B cell (primary cell): ENCODE measurements around the gene DNAH6. TPM values are rescaled to one million over a fixed set of nuclear protein-coding genes. Genes with fewer than 3 reads are reported as not detected.

ENCODE experiments used
- ATAC-seq: fragments of 200-7000 bp; cut with Tn5 transposase; one replicate; pipeline ENCODE4 v1.10.0; 2021; ENCODE audit warnings: low read depth, mild to moderate bottlenecking, moderate number of reproducible peaks, moderate library complexity
- CTCF ChIA-PET: fragments of 350-600 bp; sonication (Branson Sonifier 250); formaldehyde crosslinking; loops from one replicate; lab custom pipeline; 2021; ENCODE audit warnings: antibody characterized with exemption, inconsistent platforms; lab: Charles Lee
- POLR2A ChIA-PET: fragments of 350-600 bp; sonication (Branson Sonifier 250); formaldehyde crosslinking; loops from one replicate; lab custom pipeline; 2021; ENCODE audit warnings: antibody characterized with exemption; lab: Charles Lee
- DNase-seq: peaks from one replicate; pipeline ENCODE4 v3.0.0; 2013
- H2AFZ ChIP-seq: 2 replicates; pipeline ENCODE4 v1.6.1; 2012; ENCODE audit warnings: mild to moderate bottlenecking, low read depth, low read length; ENCODE audit not compliant: insufficient read depth, poor library complexity, severe bottlenecking
- H3K27ac ChIP-seq, 2 donors: 1 replicate in 1 of 2; 2 replicates in 1 of 2; pipeline ENCODE4 v1.5.1; 2012 to 2013; ENCODE audit warnings: low read length in 2 of 2, mild to moderate bottlenecking in 2 of 2, moderate library complexity in 1 of 2
- H3K27me3 ChIP-seq, 4 experiments: fragments of 200-600 bp in 1 of 4; sonication (generic) in 1 of 4; replicated peaks in 1 of 4; 1 replicate in 2 of 4; 2 replicates in 2 of 4; pipeline versions ENCODE4 v1.6.1 to v1.7.0; 2013 to 2016; ENCODE audit warnings: low read length in 3 of 4, mild to moderate bottlenecking in 2 of 4, mixed read lengths in 1 of 4, moderate library complexity in 1 of 4; ENCODE audit not compliant: insufficient read depth in 4 of 4, control insufficient read depth in 3 of 4; ENCODE audit errors: control extremely low read depth in 1 of 4
- H3K36me3 ChIP-seq, 2 experiments: replicated peaks in 1 of 2; 1 replicate in 1 of 2; 2 replicates in 1 of 2; pipeline versions ENCODE4 v1.6.1 to v1.7.1; 2013; ENCODE audit warnings: low read length in 1 of 2; ENCODE audit not compliant: insufficient read depth in 2 of 2, control insufficient read depth in 1 of 2; ENCODE audit errors: control extremely low read depth in 1 of 2, extremely low read depth in 1 of 2
- H3K4me1 ChIP-seq, 2 donors: fragments of 200-600 bp in 1 of 2; sonication (generic) in 1 of 2; 1 replicate in 1 of 2; 2 replicates in 1 of 2; pipeline versions ENCODE4 v1.5.1 to v1.6.1; 2013 to 2017; ENCODE audit warnings: low read length in 2 of 2; ENCODE audit not compliant: control insufficient read depth in 2 of 2, insufficient read depth in 2 of 2
- H3K4me2 ChIP-seq: replicated peaks from 2 replicates; pipeline ENCODE3; 2012; ENCODE audit warnings: mild to moderate bottlenecking, low read depth, low read length; ENCODE audit not compliant: poor library complexity, severe bottlenecking
- H3K4me3 ChIP-seq, 5 experiments: fragments of 200-600 bp in 1 of 5; sonication (generic) in 1 of 5; 1 replicate in 3 of 5; 2 replicates in 2 of 5; pipeline versions ENCODE4 v1.5.1 to v1.7.0; 2011 to 2016; ENCODE audit warnings: low read length in 4 of 5, mild to moderate bottlenecking in 4 of 5, low read depth in 2 of 5, control low read depth in 1 of 5, moderate library complexity in 1 of 5; ENCODE audit not compliant: insufficient read depth in 1 of 5; ENCODE audit errors: control extremely low read depth in 1 of 5, extremely low read depth in 1 of 5
- H3K79me2 ChIP-seq: fragments of 200-600 bp; sonication (generic); one replicate; pipeline ENCODE4 v1.6.0; 2016; ENCODE audit warnings: low read length; ENCODE audit not compliant: control insufficient read depth, insufficient read depth
- H3K9ac ChIP-seq: fragments of 200-600 bp; sonication (generic); 2 replicates; pipeline ENCODE4 v1.6.1; 2017; ENCODE audit warnings: mild to moderate bottlenecking, low read length, moderate library complexity
- H3K9me3 ChIP-seq, 3 donors: one replicate each; pipeline versions ENCODE4 v1.6.1 to v1.7.1; 2013; ENCODE audit warnings: low read length in 2 of 3; ENCODE audit not compliant: control insufficient read depth in 2 of 3, insufficient read depth in 1 of 3; ENCODE audit errors: control extremely low read depth in 1 of 3
- H4K20me1 ChIP-seq: 2 replicates; pipeline ENCODE4 v1.6.0; 2012; ENCODE audit warnings: mild to moderate bottlenecking, low read length; ENCODE audit not compliant: insufficient read depth, control insufficient read depth, poor library complexity, severe bottlenecking
- H3K27ac Mint-ChIP-seq: one replicate; pipeline ENCODE4 v1.8.0; 2021; ENCODE audit warnings: mixed read lengths
- H3K27me3 Mint-ChIP-seq: one replicate; pipeline ENCODE4 v1.8.0; 2021; ENCODE audit warnings: mixed read lengths
- H3K4me1 Mint-ChIP-seq: one replicate; pipeline ENCODE4 v1.8.0; 2021; ENCODE audit warnings: mixed read lengths
- H3K4me3 Mint-ChIP-seq: one replicate; pipeline ENCODE4 v1.8.0; 2021; ENCODE audit warnings: mixed read lengths
- H3K9me3 Mint-ChIP-seq: one replicate; pipeline ENCODE4 v1.8.0; 2022; ENCODE audit warnings: mixed read lengths; ENCODE audit not compliant: insufficient read depth
- EZH2 ChIP-seq: IDR thresholded peaks from 2 replicates; pipeline ENCODE4 v1.6.1; 2012; ENCODE audit warnings: borderline replicate concordance, low read depth, mild to moderate bottlenecking, moderate library complexity, low read length; ENCODE audit not compliant: insufficient read depth, poor library complexity, severe bottlenecking
- WGBS: methylation state at CpG from one replicate; pipeline ENCODE4 v1.1.5; 2013; ENCODE audit warnings: missing lambda C conversion rate; ENCODE audit not compliant: insufficient coverage; 5-methylcytosine and 5-hydroxymethylcytosine counted together
- intact Hi-C: fragments of 100-400 bp; cut with micrococcal nuclease; formaldehyde crosslinking; loops from one replicate; pipeline ENCODE4 v1.10.0; 2022
- polyA plus RNA-seq: library from polyadenylated mRNA; depleted of rRNA; stranded (reverse); fragments of >200 nt; gene quantifications from 2 replicates; pipeline ENCODE4 v1.2.3, GENCODE V29; 2012
- total RNA-seq, 2 donors: library from RNA; stranded (reverse); fragments of 120-200 nt in 1 of 2; gene quantifications; 1 replicate in 1 of 2; 2 replicates in 1 of 2; pipeline versions ENCODE4 v1.2.3 to v1.2.4, GENCODE V29; 2013 to 2022
- TF ChIP-seq, protein P1 (sequence below): fragments of 200-600 bp; IDR thresholded peaks from one replicate; pipeline ENCODE4 v1.8.0; 2022; ENCODE audit warnings: antibody characterized with exemption, mild to moderate bottlenecking

Gene DNAH6
- total and polyA plus RNA-seq, 2 donors (not counting 1 experiment from before 2014, with no cell fraction given): 0.01 to 1.9 TPM

DNA sequence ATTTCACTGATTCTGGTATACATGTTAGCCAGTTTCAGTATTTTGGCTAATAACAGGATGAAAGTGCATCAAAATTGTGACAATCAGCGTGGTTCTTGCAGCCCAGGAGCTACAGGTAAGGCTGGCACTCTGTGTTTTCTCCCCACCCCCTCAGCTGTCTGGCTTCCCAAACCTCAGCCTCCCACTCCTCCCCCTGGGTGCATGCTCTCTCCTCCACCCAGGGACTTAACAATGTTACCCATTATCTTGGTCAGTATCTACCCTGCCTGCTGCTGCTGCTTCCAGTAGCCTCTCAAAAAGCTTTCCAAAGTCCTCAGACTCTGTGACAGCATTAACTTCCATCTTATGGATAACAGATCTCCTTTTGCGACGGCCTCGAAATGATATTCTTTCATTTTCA is 323.6 kb downstream of the DNAH6 start:
- Histone ChIP-seq H3K4me2 (no peak overlapping the region), H4K20me1 (no peaks in the 10 kb centered on the region), H3K27ac (no peak overlapping the region), H3K27me3 (no peaks in the 10 kb centered on the region), H3K79me2 (peaks cover 14% of the 10 kb centered on the region), H3K9ac (no peak overlapping the region), H2AFZ (no peak overlapping the region), H3K4me3 (no peak overlapping the region), H3K36me3 (no peaks in the 10 kb centered on the region), H3K4me1 (peaks cover 7 to 11% of the 10 kb centered on the region in 2 donors), H3K9me3 (peaks cover 1 to 8% (median 8%) of the 10 kb centered on the region in 3 donors)
- ATAC-seq (no peak), DNase-seq (no peak)
- H3K27me3 Mint-ChIP-seq: no peaks in the 10 kb centered on the region
- H3K27ac Mint-ChIP-seq: no peak overlapping the region
- intact Hi-C loops: no loop called here
- WGBS: 93% methylated on average over 4 of the region's 4 CpGs
- H3K9me3 Mint-ChIP-seq: peaks cover 8% of the 10 kb centered on the region
- ChIA-PET CTCF (no interaction called here), POLR2A (no interaction called here)
- no peak overlapping the region for H3K4me3 Mint-ChIP-seq
- peaks cover 10% of the 10 kb centered on the region for H3K4me1 Mint-ChIP-seq
- TF ChIP-seq EZH2: no peak
- TF ChIP-seq, protein P1, sequence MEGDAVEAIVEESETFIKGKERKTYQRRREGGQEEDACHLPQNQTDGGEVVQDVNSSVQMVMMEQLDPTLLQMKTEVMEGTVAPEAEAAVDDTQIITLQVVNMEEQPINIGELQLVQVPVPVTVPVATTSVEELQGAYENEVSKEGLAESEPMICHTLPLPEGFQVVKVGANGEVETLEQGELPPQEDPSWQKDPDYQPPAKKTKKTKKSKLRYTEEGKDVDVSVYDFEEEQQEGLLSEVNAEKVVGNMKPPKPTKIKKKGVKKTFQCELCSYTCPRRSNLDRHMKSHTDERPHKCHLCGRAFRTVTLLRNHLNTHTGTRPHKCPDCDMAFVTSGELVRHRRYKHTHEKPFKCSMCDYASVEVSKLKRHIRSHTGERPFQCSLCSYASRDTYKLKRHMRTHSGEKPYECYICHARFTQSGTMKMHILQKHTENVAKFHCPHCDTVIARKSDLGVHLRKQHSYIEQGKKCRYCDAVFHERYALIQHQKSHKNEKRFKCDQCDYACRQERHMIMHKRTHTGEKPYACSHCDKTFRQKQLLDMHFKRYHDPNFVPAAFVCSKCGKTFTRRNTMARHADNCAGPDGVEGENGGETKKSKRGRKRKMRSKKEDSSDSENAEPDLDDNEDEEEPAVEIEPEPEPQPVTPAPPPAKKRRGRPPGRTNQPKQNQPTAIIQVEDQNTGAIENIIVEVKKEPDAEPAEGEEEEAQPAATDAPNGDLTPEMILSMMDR: no peak

DNA sequence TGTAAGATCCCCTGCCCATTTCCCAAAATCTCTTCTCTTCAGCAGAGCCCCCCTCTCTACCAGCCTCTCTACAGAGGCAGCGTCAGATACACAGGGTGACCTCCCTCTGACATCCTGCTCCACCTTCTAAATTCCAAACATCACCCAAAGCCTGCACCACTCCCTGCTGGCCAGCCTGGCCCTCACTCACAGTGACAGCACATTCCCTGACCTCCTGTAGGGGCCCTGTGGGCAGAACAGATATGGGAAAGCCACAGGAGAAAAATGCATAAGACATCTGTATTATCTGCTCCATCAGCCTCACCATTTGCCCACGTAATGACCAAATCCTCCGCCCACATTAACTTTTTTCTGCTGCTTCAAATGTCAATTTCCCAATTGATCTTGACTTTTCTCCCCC is 324.0 kb downstream of the DNAH6 start:
- Mint-ChIP-seq H3K4me1 (peaks cover 11% of the 10 kb centered on the region), H3K27ac (no peak overlapping the region), H3K4me3 (no peak overlapping the region), H3K27me3 (no peaks in the 10 kb centered on the region), H3K9me3 (peaks cover 8% of the 10 kb centered on the region)
- H3K9me3 ChIP-seq: peaks cover 0 to 8% (median 7%) of the 10 kb centered on the region in 3 donors
- no peak for TF ChIP-seq EZH2
- TF ChIP-seq, protein P1: no peak
- H3K9ac ChIP-seq: no peak overlapping the region
- no peak overlapping the region for H2AFZ ChIP-seq
- CTCF ChIA-PET: no interaction called here
- intact Hi-C loops: no loop called here
- H3K27ac ChIP-seq: no peak overlapping the region
- peaks cover 14% of the 10 kb centered on the region for H3K79me2 ChIP-seq
- H3K4me3 ChIP-seq: no peak overlapping the region
- 91% methylated on average over 3 of the region's 3 CpGs for WGBS
- DNase-seq (no peak), ATAC-seq (no peak)
- no peaks in the 10 kb centered on the region for H3K27me3 ChIP-seq
- H3K4me2 ChIP-seq: no peak overlapping the region
- POLR2A ChIA-PET: no interaction called here
- peaks cover 12 to 14% of the 10 kb centered on the region in 2 donors for H3K4me1 ChIP-seq
- no peaks in the 10 kb centered on the region for H4K20me1 ChIP-seq
- no peaks in the 10 kb centered on the region for H3K36me3 ChIP-seq
